Activated T-cell treated with anti-CD3 and anti-CD28 coated beads, Interleukin-2, amount 50 U/mL, for 72 hours (primary cell): ENCODE results near the gene NDUFAF8. TPM values are rescaled to one million over a fixed set of nuclear protein-coding genes. Genes with fewer than 3 reads are reported as not detected.
A peak's percentile ranks its signal among the peaks of the same experiment; 100 is the strongest.

Experiments
- ATAC-seq, 2 donors: fragments of 150-1000 bp; cut with Tn5 transposase; replicated peaks in 1 of 2; 2 replicates each; pipeline ENCODE4 v1.10.0; 2021; ENCODE audit warnings: moderate library complexity in 2 of 2, mild to moderate bottlenecking in 1 of 2
- DNase-seq, 2 donors: peaks; one replicate each; pipeline ENCODE4 v3.0.0; 2021 to 2022; ENCODE audit warnings: mixed read lengths in 1 of 2
- H3K27ac Mint-ChIP-seq: one replicate; pipeline ENCODE4 v1.8.0; 2022; ENCODE audit warnings: mild to moderate bottlenecking, moderate library complexity, mixed read lengths
- H3K27me3 Mint-ChIP-seq: one replicate; pipeline ENCODE4 v1.8.0; 2022; ENCODE audit warnings: low read depth, mixed read lengths
- H3K36me3 Mint-ChIP-seq, 2 donors: one replicate each; pipeline ENCODE4 v1.8.0; 2022; ENCODE audit warnings: mixed read lengths in 2 of 2, mild to moderate bottlenecking in 1 of 2; ENCODE audit not compliant: insufficient read depth in 2 of 2
- H3K4me1 Mint-ChIP-seq: one replicate; pipeline ENCODE4 v1.8.0; 2022; ENCODE audit warnings: low read depth, mixed read lengths
- H3K4me3 Mint-ChIP-seq, 2 donors: one replicate each; pipeline ENCODE4 v1.8.0; 2022; ENCODE audit warnings: mild to moderate bottlenecking in 2 of 2, mixed read lengths in 2 of 2, moderate library complexity in 2 of 2
- H3K9me3 Mint-ChIP-seq, 2 donors: one replicate each; pipeline ENCODE4 v1.8.0; 2022; ENCODE audit warnings: mixed read lengths in 2 of 2
- total RNA-seq, 2 donors: library from RNA; stranded (reverse); gene quantifications; one replicate each; pipeline ENCODE4 v1.2.3, GENCODE V29; 2022

Gene NDUFAF8, protein sequence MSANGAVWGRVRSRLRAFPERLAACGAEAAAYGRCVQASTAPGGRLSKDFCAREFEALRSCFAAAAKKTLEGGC
- total RNA-seq, result 10 to 100 TPM; 37.4 to 48.8 TPM

DNA sequence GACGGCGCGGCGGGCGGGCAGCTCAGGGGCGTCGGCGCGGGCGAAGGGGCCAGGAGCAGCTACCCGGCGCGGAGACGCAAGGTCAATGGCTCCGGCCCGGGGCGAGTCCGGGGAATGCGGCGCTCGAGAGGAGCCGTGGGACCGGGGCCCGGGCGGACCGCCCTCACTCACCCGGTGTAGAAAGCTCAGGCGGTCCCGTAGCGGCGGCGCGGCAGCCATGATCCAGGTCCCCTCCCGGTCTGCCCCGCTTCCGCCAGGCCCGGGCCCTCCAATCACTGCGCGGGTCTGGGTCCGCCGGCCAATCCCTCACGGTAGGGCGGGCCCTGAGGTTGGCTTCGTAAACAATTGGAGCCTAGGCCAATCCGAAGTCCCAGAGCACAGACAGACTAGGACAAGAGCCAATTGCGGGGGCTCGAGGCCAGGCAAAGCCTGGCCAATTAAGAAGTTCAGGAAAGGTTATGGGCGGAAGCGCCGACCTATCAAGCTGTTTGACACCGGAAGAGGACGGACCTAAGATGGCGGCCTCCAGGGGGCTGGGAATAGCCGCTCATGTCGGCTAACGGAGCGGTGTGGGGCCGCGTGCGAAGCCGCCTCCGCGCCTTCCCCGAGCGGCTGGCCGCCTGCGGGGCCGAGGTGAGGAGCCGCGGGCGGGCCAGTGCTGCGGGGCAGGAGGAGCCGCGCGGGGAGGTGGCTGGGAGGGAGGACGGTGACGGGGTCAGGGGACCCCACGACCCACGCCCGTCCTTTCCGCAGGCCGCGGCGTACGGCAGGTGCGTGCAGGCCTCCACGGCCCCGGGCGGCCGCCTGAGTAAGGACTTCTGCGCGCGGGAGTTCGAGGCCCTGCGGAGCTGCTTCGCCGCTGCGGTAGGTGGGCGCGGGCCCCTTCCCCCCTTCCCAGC, at the start of gene NDUFAF8, which contains the start of gene TEPSIN:
TSS of gene NDUFAF8 (plus strand) at position 504 of the 899 bp plus-strand sequence. CDS start at position 550, 46 bp downstream.
TSS of gene TEPSIN (minus strand) at position 241 of the 899 bp plus-strand sequence. CDS start at position 219, 22 bp downstream.
- no peaks in the 10 kb centered on the region for H3K27me3 Mint-ChIP-seq
- peak within 1 kb of the TSS; percentile 87 for H3K27ac Mint-ChIP-seq
- H3K9me3 Mint-ChIP-seq, result no peaks in the 10 kb centered on the region
- peaks cover 2 to 4% of the 10 kb centered on the region in 2 donors for H3K36me3 Mint-ChIP-seq
- peak; percentile 96 to 97 for DNase-seq
- peak; percentile 96 for ATAC-seq
- H3K4me3 Mint-ChIP-seq, result peak within 1 kb of the TSS; percentile 94
- H3K4me1 Mint-ChIP-seq, result peaks cover 39% of the 10 kb centered on the region

DNA sequence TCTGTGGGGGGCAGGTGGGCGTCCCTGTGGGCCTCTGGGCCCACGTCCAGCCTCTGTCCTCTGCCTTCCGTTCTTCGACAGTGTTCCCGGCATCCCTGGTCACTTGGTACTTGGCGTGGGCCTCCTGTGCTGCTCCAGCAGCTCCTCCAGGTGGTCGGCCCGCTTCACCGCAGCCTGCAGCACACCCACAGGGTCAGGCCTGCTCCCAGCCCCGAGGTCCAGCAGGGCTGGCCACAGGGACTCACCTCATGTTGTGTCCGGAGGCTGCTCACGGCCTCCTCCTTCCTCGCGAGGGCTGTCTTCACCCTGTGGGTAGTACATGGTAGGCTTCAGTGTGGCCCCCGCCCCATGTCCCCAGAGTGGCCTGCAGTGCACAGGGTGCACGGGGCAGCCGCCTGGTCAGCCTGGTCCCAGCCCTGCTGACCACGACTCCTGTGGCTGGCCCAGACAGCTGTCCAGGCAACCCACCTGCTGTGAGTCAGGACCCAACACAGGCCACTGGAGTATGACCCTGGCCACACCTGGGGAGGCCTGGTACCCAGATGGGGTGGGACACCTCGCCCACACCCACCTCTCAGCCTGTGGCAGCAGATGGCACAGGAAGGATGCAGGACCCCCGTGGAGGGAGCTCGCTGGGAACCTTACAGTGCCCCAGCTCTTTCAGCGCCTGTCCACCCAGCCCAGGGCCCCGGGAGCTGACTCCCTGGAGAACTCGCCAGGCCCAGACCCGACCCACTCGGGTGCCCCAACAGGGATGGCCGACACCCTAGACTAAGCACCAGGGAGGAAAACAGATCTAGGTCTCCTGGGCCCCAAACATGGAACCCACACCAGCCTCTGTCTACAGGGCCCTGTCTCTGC, 49.2 kb upstream of the NDUFAF8 start:
- no peak overlapping the region for H3K27ac Mint-ChIP-seq

DNA sequence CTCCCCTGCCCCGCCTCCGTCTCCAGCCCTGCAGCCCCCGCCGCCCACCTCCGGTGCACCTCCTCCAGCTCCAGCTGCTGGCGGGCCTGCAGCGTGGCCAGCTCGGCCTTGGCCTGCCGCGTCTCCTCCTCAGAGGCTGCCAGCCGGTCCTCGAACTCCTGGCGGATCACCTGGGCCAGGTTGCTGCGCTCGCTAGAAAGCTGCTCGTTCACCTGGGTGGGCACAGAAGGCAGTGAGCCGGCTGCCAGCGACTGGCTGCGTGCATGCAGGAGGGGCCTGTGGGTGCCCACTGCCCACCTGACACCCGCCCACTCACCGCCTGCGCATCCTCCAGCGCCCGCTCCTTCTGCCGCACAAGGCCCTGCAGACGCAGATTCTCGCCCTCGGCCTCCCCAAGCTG, 48.5 kb upstream of the NDUFAF8 start:
- Mint-ChIP-seq H3K27me3 (no peaks in the 10 kb centered on the region), H3K36me3 (no peaks in the 10 kb centered on the region), H3K27ac (no peak overlapping the region), H3K4me3 (no peak overlapping the region), H3K4me1 (no peaks in the 10 kb centered on the region), H3K9me3 (no peaks in the 10 kb centered on the region)
- DNase-seq, result no peak
- no peak for ATAC-seq

More for the DNA sequence above, 49.2 kb upstream of the NDUFAF8 start:
- H3K27me3 Mint-ChIP-seq, result no peaks in the 10 kb centered on the region
- DNase-seq (no peak), ATAC-seq (peak in 1 of 2 donors; percentile 17)
- no peaks in the 10 kb centered on the region for H3K9me3 Mint-ChIP-seq
- no peaks in the 10 kb centered on the region for H3K36me3 Mint-ChIP-seq
- no peaks in the 10 kb centered on the region for H3K4me1 Mint-ChIP-seq
- H3K4me3 Mint-ChIP-seq, result no peak overlapping the region

DNA sequence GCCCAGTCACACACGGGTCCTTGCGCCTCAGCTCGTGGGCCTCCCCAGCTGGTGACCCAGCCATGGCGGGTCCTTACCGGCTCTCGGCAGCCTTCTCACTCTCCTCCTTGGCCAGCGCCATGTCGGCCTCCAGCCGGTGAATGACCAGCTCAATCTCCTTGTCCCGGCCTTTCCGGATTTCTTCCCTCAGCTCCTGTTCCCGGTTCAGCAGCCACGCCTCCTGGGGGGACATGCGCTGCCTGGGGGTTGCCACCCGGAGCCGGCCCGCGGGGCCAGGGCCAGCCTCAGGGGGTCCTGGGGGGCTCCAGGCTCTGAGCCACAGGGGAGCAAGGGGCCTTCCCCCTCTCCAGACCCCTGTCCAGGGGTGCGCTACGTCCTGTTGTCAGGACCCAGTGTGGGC, 48.0 kb upstream of the NDUFAF8 start:
- no peaks in the 10 kb centered on the region for H3K36me3 Mint-ChIP-seq
- H3K4me3 Mint-ChIP-seq, result no peak overlapping the region
- H3K27ac Mint-ChIP-seq, result no peak overlapping the region
- no peaks in the 10 kb centered on the region for H3K9me3 Mint-ChIP-seq
- no peaks in the 10 kb centered on the region for H3K4me1 Mint-ChIP-seq
- ATAC-seq (no peak), DNase-seq (no peak)
- H3K27me3 Mint-ChIP-seq, result no peaks in the 10 kb centered on the region

DNA sequence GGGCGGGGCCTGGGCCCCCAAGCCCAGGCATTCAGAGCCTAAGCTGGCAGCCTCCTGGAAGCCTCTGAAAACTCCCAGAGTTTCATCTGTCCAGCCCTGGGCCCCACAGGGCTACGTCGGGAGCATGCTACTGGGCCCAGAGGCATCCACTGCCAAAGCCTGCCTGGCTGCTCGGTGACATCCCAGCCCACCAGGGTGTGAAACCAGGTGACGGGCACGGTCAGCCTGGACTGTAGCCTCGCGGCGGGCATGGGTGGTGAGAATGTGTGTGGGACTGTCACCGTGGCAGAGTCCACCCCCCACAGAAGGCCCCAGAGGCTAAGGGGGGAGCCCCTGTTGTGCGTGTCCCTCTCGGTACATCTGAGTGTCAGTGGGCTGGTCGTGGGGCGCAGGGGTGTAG, 47.5 kb upstream of the NDUFAF8 start:
- Mint-ChIP-seq H3K36me3 (no peaks in the 10 kb centered on the region), H3K4me3 (no peak overlapping the region), H3K27me3 (no peaks in the 10 kb centered on the region), H3K9me3 (no peaks in the 10 kb centered on the region), H3K4me1 (no peaks in the 10 kb centered on the region), H3K27ac (no peak overlapping the region)
- ATAC-seq (no peak), DNase-seq (no peak)

DNA sequence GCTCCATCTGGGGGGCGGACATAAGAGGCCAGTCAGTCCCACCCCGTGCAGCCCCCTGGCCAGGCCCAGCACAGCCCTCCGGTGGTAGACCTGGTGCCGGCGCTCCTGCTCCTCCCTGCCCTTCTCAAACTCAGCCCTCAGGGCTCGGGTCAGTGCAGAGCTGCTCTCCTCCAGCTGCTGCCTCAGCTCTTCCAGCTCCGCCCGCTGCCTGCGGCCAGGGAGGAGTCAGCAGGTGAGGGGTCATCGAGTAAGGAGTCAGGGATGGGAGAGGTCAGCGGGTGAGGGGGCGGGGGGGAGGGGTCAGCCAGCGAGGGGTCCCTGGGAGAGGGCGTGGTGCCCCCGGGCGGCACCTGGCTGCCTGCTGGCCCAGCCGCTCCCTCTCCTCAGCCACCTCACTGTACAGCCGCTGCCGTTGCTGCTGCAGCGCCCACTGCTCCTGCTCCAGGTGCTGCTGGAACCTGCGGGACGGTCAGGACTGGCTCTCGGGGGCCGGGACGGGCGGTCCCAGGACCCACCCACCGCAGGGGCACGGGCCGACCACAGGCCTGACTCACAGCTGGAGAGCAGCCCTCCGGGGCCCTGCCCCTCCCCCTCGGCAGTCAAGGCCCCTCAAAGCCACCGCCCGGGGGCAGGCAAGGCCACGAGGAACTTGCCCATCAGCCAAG, 46.6 kb upstream of the NDUFAF8 start:
- H3K36me3 Mint-ChIP-seq, result no peaks in the 10 kb centered on the region
- H3K9me3 Mint-ChIP-seq, result no peaks in the 10 kb centered on the region
- DNase-seq, result no peak
- no peak overlapping the region for H3K27ac Mint-ChIP-seq
- no peaks in the 10 kb centered on the region for H3K4me1 Mint-ChIP-seq
- no peaks in the 10 kb centered on the region for H3K27me3 Mint-ChIP-seq
- H3K4me3 Mint-ChIP-seq, result no peak overlapping the region
- ATAC-seq, result no peak

DNA sequence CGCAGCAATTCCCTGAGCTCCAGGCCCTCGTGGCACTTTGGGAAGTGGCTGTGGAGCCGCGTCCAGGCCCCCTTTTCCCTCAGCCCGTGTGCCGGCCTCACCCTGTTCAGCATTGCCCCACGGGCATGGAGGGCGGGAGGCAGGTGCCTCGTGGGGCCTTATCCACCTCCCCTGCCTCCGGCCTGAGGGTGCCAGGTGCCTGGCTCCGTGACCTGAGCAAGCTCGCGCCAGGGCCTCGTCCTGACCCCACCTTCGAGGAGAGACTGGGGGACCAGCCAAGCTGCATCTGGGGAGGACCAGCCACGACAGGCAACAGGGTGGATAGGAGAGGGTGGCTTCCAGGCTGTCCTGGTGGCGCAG, 46.1 kb upstream of the NDUFAF8 start:
- Mint-ChIP-seq H3K9me3 (no peaks in the 10 kb centered on the region), H3K27ac (no peak overlapping the region), H3K27me3 (no peaks in the 10 kb centered on the region), H3K36me3 (no peaks in the 10 kb centered on the region), H3K4me3 (no peak overlapping the region), H3K4me1 (no peaks in the 10 kb centered on the region)
- no peak for DNase-seq
- no peak for ATAC-seq

DNA sequence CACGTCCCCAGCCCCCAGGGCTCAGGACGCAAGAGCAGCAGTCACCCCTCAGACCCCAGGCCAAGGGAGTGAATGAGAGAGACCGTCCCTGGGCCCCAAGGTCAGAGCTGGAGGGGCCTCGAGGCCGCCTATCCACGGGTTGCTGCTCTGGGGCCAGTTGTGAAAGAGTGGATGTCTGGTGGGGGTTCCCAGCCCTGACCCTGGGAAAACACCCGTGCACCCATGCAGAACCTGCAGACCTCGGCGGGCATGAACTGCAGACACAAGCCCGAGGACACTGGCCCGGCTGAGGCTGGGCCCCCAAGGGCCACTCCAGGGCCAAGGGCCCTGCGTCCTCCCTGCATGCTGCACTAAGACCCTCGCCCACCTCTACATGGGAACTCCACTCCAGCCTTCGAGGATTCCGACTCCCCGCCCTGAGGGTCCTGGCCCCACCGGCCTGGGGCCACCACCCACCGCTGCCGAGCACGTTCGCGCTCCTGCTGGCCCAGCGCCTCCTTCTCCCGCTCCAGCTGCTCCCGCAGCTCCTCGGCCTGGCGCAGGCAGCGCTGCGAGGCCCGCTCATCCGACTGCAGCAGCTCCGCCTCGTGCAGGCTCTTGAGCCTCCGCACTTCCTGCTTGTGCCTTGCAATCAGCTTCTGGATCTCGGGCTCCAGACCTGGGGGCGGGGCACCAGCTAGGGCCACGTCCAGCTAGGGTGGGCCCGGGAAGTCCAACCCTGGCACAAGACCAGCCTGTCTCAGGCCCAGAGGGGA, 45.5 kb upstream of the NDUFAF8 start:
- Mint-ChIP-seq H3K36me3 (no peaks in the 10 kb centered on the region), H3K4me3 (no peak overlapping the region), H3K27ac (no peak overlapping the region), H3K27me3 (no peaks in the 10 kb centered on the region), H3K9me3 (no peaks in the 10 kb centered on the region), H3K4me1 (no peaks in the 10 kb centered on the region)
- DNase-seq (no peak), ATAC-seq (no peak)

DNA sequence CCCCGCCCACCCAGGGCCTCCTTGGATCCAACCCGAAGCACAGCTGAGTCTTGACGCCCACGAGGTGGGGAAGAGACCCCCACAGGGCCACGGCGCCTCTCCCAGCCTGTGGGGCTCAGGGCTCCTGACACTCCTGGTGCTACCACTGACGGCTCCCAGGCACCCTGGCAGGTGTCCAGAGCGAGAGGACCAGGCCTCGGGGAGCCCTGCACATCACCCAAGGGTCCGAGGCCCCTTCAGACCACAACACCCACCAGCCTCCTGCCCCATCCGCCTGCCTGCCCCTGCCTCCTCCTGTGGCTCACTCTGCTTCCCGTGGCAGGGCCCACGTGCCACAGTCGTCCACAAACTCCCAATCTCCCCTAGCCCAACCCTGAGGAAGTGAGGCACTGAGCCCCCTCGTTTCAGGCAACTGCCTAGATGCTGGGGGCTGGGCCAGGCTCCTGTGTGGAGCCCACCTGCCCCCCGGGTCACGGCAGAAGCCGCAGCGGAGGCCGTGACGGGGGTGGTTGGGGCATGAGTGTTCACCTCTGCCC, 44.8 kb upstream of the NDUFAF8 start:
- Mint-ChIP-seq H3K27me3 (no peaks in the 10 kb centered on the region), H3K4me1 (no peaks in the 10 kb centered on the region), H3K36me3 (no peaks in the 10 kb centered on the region), H3K9me3 (no peaks in the 10 kb centered on the region), H3K27ac (no peak overlapping the region), H3K4me3 (no peak overlapping the region)
- DNase-seq, result no peak
- no peak for ATAC-seq

DNA sequence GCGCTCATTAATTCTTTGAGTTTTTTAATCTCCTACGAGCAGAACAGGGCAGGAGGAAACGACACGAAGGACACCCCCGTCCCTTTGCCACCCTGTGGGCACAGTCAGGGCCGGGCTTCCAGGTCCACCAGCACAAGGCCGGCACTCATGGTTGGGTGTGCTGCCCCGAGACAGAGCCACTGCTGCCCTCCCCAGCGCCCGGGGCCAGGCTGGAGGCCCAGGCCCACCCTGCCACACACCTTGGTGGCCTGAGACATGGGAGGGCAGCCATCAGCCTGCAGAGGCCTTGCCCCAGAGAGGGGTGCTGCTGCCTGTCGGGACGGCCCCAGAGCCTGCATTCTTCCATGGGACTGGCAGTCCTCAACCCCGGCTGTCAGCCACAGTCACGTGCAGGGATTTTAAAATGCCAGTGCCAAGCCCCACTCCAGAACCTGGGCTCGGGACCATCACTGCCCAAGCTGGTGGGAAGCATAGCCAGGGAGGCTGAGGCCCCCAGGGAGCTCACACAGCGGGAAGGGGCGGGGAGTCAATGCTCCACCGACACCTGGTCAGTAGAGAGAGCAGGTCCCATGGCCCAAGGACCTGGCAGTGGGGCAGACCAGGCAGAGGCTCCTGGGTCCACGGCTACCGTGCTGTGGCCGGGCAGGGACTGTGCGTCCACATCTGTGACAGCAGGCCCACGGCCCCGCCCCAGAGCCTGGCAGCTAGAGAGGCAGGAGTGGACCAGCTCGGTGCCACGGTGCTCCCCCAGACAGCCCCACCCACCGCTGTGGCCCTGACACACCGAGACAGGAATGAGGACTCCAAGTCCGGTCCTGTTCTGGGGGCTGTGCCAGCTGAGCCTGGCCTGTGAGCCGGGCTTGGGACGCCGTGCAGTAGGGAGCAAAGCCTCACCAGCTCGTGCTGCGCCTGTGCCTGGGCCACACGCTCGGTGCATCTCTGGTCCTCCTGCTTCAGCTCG, 43.9 kb upstream of the NDUFAF8 start:
- no peaks in the 10 kb centered on the region for H3K36me3 Mint-ChIP-seq
- no peaks in the 10 kb centered on the region for H3K9me3 Mint-ChIP-seq
- no peak for DNase-seq

DNA sequence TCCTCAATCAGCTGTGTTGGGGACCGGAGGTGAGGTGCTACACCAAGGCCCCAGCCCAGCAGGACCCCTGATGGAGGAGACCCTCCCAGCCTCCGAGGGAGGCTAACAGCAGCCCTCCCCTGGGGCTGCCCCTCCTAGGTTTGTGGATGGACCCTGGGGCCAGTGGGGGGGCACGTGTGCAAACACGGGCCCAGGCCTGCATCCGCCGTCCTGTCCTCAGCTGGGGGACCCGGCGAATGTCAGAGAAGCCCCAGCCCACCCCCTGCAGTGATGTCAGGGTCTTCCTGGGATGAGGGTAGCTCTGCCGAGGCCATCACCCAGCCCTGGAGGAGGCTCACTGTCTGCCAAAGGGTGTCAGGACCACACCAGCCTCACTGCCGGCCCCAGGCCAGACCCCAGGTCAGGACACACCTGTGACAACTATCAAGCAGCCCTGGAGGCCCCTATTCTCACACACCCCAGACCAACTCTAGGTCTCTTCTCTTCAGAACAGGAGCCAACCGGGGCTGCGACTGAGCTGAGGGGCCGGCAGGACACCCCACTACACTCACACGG, 43.1 kb upstream of the NDUFAF8 start:
- Mint-ChIP-seq H3K27ac (no peak overlapping the region), H3K9me3 (no peaks in the 10 kb centered on the region), H3K36me3 (no peaks in the 10 kb centered on the region), H3K27me3 (no peaks in the 10 kb centered on the region), H3K4me1 (no peaks in the 10 kb centered on the region), H3K4me3 (no peak overlapping the region)
- DNase-seq (no peak), ATAC-seq (no peak)

More for the DNA sequence above, 43.9 kb upstream of the NDUFAF8 start:
- H3K27me3 Mint-ChIP-seq, result no peaks in the 10 kb centered on the region
- H3K27ac Mint-ChIP-seq, result no peak overlapping the region
- no peak for ATAC-seq
- H3K4me3 Mint-ChIP-seq, result no peak overlapping the region
- no peaks in the 10 kb centered on the region for H3K4me1 Mint-ChIP-seq
